ENCODE results near the gene PIK3C2G.

DNA sequence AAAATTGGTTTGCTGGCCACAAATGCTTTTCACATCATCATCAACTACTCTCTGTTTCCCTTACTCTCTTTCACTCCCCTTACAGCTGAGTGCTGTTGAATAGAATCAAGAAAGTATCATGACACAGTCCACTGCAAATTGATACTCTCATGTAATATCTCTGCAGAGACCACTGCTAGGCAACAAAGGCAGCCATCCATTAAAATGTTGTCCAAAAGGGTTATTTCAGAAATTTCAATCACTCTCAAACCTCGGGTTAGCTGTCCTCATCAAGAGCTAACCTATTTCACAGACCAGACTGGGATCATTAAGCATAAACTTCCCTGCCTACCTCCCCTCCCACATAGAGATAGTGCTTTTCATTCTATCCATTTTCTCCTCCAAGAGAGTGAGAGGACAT is 289.8 kb downstream of the PIK3C2G start:
- TF ChIP-seq POLR2A (IDR thresholded peaks at IDR 0.05), result no peak
- TF ChIP-seq, protein P1, sequence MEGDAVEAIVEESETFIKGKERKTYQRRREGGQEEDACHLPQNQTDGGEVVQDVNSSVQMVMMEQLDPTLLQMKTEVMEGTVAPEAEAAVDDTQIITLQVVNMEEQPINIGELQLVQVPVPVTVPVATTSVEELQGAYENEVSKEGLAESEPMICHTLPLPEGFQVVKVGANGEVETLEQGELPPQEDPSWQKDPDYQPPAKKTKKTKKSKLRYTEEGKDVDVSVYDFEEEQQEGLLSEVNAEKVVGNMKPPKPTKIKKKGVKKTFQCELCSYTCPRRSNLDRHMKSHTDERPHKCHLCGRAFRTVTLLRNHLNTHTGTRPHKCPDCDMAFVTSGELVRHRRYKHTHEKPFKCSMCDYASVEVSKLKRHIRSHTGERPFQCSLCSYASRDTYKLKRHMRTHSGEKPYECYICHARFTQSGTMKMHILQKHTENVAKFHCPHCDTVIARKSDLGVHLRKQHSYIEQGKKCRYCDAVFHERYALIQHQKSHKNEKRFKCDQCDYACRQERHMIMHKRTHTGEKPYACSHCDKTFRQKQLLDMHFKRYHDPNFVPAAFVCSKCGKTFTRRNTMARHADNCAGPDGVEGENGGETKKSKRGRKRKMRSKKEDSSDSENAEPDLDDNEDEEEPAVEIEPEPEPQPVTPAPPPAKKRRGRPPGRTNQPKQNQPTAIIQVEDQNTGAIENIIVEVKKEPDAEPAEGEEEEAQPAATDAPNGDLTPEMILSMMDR (IDR thresholded peaks at IDR 0.05), result no peak

Measured in tibial nerve (tissue), 3 donors.